HG02678 (cell line): ENCODE data around the gene ZNF629.

Experiments used
- ATAC-seq: cut with Tn5 transposase; IDR thresholded peaks from one replicate; pipeline ENCODE4 v1.9.1; 2021; ENCODE audit warnings: mild to moderate bottlenecking, moderate library complexity; ENCODE audit not compliant: unreplicated experiment

Gene ZNF629

DNA sequence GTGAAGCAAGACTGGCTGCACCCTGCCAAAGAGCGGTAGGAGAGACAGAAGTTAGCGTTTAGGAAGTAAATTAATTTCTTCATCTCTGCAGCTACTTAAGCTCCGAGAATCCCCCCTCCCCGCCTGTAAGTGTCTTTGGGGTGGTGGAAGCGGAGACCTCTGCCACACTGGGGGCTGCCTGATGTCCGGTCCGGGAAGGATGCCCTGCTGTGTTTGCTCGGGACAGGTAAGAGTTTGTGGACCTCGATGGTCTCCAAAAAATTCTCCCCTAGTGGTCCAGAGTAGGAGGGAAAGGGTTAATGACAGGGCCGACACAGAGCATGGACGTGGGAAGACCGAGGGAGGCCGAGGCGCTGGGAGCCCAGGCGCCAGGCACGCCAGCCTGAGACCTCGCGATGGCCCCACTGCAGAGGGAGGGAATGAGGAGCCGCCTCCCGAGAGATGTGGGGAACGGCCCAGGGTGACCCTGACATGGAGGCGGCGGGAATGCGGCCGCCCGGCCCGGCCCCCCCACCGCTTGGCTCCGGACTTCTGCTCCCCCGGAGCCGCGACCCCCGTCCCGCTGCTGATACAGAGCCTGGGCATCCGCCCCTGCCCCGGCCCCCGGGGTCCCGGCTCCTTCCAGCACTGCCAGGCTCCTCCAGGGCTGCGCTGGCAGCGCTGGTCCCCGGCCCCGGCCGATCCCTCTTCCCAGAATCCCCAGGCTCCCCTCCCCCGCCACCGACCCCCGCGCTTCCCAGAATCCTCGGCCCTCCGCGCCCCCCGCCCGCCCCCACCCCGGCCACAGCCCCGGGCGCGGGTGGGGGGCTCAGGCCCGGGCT lies 680 bp downstream of the ZNF629 start:
- ATAC-seq, result no peak

DNA sequence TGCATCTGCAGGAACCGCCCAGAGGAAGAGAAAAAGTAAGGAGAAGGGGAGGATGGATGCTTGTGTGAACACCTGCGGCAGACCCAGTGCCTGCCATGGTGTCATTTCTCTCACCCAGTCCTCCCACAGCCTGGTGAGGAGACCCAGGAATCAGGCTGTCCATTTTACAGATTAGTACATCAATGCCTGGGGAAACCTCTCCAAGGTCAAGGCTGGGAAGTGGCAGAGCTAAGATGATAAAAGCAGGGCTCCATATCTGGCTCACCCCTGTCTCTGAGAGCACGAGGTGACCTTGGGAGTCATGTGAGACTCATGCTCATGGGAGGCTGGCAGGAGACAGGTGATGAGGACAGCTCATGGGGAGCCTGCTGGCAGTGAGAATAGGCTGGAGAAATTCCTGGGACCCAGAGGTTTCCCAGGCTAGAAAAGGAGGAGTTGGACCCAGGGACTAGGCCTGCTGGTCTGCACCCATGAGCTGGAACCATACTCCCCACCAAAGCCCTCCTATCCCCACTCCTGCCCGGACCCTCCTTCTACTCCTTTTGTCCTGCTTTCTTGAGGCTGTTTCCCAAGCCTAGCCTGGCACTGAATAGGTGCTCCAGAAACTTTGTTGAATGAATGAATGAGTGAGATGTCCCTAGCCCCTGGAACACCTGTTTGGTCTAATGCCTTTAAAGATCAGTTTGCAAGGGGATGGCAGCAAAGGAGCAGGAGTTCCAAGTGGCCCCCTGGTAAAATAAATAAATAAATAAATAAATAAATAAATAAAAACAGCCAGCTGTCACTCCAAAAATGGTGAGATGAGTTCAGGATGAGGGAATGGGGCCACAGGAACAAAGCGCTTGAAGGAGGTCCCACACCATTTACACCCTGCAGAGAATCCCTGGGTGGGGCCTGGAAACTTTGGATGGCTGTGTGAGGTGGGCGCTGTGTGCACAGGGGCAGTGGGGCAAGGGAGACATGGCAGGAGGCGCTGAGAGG lies 1.6 kb downstream of the ZNF629 start:
- no peak for ATAC-seq

DNA sequence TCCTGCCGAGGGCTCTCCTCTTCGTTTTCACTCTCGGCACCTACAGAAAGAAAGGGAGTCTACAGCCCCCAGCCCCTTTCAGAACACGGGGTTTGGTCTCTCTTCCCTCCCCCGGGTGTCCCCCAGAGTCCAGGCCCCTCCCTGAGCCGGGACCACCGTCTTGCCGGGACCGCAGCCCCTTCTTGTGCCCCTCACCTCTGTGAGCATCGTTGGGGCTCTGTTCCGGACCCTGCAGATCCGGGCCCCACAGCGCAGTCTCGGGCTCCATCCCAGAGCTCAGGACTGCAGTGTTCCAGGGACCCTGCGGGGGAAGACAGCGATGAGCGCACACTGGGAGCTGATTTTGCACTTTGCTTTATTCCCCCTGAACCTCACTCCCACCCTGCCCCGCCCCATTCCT lies 2.8 kb downstream of the ZNF629 start:
- ATAC-seq, result no peak

DNA sequence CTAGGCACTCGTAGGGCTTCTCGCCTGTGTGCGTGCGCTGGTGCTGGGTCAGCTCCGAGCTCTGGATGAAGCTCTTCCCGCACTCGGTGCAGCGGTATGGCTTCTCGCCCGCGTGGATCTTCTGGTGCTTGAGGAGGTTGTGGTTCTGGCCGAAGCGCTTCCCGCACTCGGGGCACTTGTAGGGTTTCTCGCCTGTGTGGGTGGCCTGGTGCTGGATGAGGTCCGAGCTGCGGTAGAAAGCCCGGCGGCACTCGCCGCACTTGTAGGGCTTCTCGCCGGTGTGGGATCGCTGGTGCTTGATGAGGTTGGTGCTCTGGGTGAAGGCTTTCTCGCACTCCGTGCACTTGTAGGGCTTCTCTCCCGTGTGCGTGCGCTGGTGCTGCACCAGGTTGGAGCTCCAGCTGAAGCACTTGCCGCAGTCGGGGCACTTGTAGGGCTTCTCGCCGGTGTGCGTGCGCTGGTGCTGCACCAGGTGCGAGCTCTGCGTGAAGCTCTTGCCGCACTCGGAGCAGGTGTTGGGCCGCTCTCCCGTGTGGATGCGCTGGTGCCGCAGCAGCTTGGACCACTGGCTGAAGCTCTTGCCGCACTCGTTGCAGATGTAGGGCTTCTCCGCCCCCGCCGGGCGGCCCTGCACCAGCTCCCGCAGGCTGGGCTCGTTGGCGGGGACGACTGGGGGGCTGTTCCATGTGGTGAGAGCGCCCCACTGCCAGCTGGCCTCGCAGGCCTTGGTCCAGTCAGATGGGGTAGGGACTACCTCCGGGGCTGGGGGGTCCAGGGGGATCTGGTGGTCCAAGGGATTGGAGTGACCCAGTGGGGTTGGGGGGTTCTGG lies 3.5 kb downstream of the ZNF629 start:
- no peak for ATAC-seq

DNA sequence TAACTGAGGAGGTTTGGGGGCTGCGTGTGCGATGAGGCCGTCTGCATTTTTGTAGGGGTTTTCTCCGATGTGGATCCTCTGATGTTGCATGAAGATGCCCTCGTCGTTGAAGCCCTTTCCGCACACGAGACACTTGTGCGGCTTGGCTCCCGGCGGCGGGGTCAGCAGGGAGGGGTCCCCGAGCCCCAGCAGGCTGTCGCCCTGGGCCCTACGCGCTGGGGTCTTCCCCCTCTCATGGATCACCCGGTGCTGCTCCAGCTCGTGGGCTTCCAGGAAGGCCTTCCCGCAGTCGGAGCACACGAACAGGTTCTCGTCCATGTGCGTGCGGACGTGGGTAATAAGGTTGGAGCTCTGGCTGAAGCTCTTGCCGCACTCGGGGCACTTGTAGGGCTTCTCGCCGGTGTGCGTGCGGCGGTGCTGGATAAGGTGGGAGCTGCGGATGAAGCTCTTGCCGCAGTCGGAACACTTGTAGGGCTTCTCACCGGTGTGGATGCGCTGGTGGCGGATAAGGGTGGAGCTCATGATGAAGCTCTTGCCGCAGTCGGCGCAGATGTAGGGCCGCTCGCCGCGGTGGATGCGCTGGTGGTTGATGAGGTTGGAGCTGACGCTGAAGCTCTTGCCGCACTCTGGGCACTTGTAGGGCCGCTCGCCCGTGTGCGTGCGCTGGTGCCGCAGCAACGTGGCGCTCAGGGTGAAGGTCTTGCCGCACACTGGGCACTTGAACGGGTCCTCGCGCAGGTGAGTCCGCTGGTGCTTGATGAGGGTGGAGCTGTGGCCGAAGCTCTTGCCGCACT lies 4.3 kb downstream of the ZNF629 start:
- no peak for ATAC-seq

DNA sequence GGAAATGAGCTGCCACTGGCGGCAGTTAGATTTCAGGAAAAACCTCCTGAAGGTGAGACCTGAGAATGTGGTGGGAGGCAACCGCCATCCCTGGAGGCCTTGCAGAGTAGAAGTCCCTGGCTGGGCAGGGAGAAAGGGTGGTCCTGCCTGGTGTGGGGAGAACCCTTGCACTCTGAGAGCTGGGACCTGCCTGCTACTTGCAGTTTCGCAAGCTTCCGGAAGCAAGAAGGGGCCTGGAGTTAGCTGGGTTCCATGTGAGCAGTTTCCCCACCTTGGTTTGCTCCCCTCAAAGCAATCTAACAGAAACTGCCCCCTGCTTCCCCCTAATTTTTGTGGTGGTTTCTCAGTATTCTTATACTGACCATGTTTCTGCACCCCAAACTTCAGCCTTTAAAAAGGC lies 6.5 kb downstream of the ZNF629 start:
- ATAC-seq, result no peak

DNA sequence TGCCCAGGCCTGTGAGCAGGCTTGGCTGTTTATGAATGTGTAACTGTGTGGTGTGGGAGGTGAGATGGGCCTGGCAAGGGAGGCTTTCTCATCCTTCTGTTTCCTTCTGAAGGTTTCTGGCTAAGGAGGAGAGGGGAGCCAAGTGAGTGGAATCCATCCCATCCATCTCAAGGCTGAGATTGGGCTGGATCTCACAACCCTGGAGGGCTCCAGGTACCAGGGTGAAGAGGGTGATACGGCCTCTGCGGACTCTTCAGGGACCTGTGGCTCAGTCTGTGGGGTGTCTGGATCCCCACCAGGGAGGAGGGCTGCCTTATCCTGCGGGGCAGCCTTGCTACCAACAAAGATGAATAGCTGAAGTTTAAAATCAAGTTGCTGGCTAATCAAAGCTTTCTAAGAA lies 7.0 kb downstream of the ZNF629 start:
- no peak for ATAC-seq

DNA sequence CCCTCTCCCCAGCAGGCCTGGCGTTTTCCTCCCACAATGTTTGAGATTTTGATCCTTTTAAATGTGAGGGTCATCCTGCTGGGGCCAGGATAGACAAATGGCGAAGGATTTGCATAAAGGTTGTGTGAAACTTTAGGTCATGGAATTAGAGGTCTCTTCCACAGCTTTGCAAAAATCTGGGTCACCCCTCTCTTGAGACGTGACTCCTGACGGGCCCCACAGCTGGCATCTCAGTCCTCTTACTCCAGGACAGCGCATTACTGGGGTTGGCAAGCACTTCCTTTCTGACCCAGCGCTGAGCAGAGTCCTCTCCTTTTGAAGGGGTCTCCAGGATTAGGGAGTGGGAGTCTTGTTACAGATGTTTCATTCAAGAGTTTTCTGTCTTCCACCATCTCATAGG lies 7.4 kb downstream of the ZNF629 start:
- ATAC-seq, result no peak

DNA sequence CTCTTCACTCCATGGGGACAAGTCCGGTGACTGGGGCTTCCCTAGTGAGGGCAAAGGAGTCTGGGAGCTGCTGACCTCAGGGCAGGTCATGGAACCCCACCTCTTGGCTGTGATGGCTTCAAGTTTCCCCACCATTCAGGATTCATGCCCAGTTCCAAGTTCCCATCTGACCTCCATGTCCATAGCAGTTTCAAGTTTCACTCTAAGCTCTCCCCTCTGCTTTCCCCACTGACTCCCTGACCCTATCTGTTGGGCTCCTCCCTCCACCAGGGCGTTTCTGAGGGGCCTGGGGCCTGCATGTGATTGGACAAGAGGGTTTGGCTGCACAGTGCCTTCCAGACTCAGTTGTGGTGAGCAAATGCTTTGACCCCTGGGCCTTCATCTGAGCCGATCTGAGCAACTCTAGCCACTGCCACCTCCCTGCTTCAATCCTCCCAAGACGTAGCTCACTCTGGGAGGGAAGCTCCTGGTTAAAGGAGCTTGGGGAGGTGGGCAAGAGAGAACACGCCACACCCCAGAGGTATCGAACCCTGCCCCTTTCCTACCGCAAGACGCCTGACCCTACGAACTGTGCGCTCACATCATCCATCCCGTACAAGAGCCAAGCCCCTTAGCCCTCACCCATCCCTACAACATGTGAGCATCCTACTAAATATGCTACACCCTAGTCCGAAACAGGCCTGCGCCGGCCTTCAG lies 8.3 kb downstream of the ZNF629 start:
- no peak for ATAC-seq

DNA sequence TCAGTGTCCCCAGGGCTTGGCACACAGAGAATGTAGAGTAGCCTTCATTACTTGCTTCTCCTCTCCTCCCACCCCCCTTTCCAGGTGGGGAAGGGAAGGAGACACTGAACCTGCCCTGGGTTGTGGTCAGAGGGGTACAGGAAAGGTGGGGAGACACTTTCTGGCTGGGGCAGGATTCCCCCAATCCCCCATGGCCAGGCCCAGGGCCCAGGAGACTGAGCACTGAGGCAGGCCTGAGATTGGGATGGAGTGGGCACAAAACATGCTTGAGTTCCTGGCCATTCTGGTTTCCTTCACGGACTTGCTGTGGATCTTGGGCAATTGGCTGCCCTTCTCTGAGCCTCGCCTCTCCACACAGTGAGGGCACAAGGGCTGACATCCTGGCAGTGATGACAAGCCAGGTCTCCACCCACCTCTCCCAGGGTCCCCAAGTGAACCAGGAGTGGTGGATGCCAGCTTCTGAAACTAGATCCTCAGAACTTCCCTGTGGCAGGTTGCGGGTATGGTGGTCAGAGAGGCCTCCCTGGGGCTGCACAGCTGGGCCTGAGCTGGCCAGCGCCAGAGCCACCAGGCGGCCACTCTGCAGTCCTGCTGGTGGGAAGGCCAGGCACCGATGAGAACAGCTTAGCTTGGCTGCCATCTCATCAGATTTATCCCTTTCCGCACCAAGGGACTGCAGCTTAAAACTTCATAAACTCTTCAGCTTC lies 9.3 kb downstream of the ZNF629 start:
- no peak for ATAC-seq

DNA sequence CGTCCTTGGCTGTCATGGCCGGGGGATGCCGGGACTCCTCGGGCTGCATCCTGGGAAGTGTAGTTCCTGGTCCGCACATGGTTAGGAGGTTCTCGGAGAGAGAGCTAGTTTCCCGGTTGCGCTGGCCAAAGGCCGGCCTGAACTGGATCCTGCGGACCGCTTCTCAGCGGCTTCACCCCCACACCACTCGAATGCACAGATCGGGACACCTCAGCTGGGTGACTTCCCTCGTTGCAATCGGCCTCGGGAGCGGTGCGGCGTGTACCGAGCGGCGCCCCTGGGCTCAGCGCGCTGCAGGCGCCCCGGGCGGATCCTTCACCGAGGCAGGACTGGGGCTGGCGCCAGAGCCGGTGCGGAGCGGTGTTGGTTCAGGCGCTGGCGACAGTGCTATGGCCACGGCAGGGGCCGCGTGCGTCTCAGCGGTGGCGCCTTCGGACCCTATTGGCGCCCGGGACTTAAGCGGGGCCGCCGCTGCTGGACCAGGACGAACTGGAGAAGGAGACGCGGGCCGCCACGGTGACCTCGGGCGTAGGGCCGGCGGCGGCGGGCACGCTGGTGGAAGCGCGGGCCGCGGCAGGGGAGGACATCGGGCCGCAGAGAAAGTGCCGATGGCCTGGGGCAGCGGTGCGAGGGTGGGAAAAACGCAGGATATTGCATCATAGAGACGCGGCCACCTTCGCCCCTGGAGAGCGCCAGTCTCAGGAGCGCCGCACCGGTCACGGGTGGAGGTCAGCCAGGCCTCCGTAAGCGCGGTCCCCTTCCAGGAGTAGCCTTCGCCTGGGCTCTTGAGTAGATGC lies 11.4 kb downstream of the ZNF629 start:
- ATAC-seq, result peak; percentile 71

DNA sequence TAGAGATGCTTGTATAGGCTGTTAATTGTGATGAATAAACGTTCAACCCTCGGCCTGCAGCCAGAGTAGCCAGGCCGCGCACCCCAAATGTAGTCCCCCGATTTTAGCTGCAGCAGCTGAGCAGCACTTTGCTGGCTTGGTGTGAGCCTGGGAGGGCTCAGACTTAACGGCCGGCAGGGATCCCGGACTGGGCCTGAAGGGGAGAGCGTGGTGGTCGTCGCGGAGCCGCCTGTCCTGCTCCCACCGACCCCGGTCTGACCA lies 11.9 kb downstream of the ZNF629 start:
- ATAC-seq, result peak; percentile 7

DNA sequence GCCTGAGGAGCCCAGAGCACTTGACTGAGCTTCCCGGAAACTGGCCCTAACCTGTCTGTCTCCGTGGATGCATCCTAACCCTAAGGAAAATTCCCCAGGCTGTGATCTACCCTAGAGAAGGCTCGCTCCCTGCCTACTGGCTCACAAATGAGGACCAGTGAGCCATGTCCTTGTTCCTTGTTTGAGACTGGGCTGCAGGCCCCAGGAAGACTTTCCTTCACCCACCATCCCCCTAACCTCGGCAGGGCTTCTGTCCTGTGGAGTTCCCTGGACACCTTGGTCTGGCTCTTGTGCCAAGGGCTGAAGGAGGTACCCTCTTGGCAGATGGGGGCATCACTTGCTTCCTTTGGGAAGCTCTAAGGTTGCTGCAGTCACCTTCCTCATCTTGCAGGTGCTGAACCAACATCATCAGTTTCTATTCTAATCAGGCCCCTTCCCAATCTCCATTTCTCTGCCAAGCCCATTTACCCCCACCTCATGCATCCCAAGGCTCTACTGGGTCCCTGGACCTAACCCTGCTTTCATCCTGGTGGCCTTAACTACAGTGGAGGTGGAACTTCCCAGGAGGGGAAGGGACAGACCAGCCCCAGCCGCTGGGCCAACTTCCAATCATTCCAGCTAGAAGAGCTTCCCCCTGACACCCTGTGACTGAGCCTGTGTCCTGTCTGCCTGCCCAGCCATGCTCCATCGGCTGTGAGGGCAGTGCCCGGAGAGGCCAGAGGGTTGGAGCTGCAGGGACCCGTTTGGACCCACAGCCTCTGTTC lies 12.5 kb downstream of the ZNF629 start:
- no peak for ATAC-seq

DNA sequence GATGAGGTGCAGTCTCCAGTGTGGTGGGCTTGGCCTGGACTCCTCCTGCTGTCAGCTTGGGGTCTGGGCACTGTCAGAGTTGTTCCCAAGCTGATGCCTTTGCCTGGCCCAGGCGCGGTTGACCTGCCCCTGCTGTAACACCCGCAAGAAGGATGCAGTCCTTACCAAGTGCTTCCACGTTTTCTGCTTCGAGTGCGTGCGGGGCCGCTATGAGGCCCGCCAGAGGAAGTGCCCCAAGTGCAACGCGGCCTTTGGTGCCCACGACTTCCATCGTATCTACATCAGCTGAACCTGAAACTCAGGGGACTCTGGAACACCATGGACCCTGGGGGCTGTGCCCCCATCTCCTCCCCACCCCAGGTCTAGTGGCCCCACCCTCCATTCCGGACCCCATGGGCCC lies 13.2 kb downstream of the ZNF629 start:
- no peak for ATAC-seq

DNA sequence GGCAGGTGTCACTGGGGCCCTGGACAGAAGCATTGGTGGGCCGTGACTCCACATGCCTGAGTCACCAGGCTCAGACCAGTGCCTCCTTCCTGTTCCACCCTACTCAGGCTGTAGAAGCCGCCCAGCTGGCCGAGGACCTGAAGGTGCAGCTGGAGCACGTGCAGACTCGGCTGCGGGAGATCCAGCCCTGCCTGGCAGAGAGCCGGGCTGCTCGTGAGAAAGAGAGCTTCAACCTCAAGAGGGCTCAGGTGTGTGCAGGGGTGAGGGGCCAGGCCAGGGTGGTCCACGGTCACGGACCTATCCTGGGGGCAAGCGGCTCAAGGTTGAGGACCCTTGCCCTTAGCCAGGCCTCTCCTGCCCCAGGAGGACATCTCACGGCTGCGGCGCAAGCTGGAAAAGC lies 15.3 kb downstream of the ZNF629 start:
- no peak for ATAC-seq

DNA sequence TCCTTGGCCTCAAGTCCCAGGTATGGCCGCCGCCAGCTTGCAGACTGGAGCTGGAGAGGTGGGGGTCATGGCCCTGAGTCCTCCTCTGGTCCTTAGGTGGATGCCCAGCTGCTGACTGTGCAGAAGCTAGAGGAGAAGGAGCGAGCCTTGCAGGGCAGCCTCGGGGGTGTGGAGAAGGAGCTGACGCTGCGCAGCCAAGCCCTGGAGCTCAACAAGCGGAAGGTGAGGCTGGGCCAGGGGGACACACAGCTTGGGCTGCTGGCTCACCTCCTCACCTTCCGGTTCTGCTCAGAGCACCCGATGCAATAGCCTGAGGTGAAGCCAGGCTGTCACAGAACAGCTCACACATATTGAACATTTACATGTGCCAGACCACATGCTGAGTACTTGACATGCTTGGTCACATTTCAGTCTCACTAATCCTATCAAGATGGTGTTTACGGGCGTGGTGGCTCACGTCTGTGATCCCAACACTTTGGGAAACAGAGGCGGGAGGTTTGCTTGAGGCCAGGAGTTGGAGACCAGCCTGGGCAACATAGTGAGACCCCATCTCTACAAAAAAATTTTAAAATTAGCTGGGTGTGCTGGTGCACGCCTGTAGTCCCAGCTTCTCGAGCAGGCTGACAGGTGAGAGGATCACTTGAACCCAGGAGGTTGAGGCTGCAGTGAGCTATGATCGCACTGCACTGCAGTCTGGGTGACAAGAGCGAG lies 17.5 kb downstream of the ZNF629 start:
- ATAC-seq, result no peak

DNA sequence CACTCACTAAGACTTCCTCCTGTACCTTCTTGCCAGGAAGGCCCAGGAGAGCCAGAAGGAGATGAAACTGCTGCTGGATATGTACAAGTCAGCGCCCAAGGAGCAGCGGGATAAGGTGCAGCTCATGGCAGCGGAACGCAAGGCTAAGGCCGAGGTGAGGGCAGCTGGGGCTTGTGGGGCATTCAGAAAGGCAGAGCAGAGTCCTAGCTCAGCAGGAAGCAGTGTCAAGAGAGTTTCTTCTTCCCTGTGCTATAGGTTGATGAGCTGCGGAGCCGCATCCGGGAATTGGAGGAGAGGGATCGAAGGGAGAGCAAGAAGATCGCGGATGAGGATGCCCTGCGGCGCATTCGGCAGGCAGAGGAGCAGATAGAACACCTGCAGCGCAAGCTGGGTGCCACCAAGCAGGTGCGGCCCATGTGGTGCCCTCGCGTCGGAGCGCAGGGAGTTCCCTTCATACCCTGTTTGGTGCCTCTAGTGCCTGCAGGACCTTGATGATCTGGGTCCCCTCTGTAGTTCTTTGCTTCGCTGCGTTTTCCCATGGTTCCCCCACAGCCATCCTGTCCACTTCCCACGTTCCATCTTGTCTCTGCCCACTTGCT lies 18.3 kb downstream of the ZNF629 start:
- ATAC-seq, result no peak
